ENCODE results near the gene SUSD4. TPM values are rescaled to one million over a fixed set of nuclear protein-coding genes. Genes with fewer than 3 reads are reported as not detected.
"Not testable (repeated sequence)": the region's sequence is repeated elsewhere in the genome, so short reads cannot be mapped to it uniquely, and the experiment has no call there.

The SUSD4 gene
- 19.2 TPM for polyA plus RNA-seq (ENCODE audit: insufficient read length)
- long read RNA-seq, donor 1, result 0 reads
- long read RNA-seq, donor 2, partial matches to known transcripts, result 0 of 1 reads
- long read RNA-seq, donor 2, other reads (novel, unspliced or antisense), result 0 of 1 reads
- long read RNA-seq, donor 3, partial matches to known transcripts, result 0 of 1 reads
- long read RNA-seq, donor 3, other reads (novel, unspliced or antisense), result 0 of 1 reads
- long read RNA-seq, donor 4, result 0 reads
- long read RNA-seq, donor 5, partial matches to known transcripts, result 0 of 2 reads
- long read RNA-seq, donor 5, other reads (novel, unspliced or antisense), result 0 of 2 reads
- long read RNA-seq, donor 6, result 0 reads
- long read RNA-seq, donor 7, partial matches to known transcripts, result 0 of 3 reads
- long read RNA-seq, donor 7, other reads (novel, unspliced or antisense), result 0 of 3 reads
- long read RNA-seq, donor 8, partial matches to known transcripts, result 0 of 4 reads
- long read RNA-seq, donor 8, other reads (novel, unspliced or antisense), result 0 of 4 reads

- no peak for DNase-seq
These were observed at the start of gene SUSD4 for GRCh38 chr1:223363856-223364684. SUSD4 (minus strand) TSS chr1:223364176; CDS start chr1:223363425, 751 bp downstream.

- DNase-seq, result no peak
These were observed 49.2 kb upstream of the SUSD4 start for GRCh38 chr1:223413216-223413615.

- no peak for DNase-seq
These were observed 47.7 kb upstream of the SUSD4 start for GRCh38 chr1:223411710-223412109.

GRCh38 chr1:223411309-223411708 lies 47.3 kb upstream of the SUSD4 start:
- DNase-seq, result no peak

- DNase-seq, result no peak
These were observed 46.1 kb upstream of the SUSD4 start for GRCh38 chr1:223410036-223410435.

GRCh38 chr1:223405507-223405906 lies 41.5 kb upstream of the SUSD4 start:
- DNase-seq, result no peak

- DNase-seq, result no peak
These were observed 39.3 kb upstream of the SUSD4 start for GRCh38 chr1:223403184-223403815.

GRCh38 chr1:223402790-223403142 lies 38.8 kb upstream of the SUSD4 start:
- no peak for DNase-seq

GRCh38 chr1:223401873-223402789 lies 38.2 kb upstream of the SUSD4 start:
- no peak for DNase-seq

GRCh38 chr1:223399393-223399792 lies 35.4 kb upstream of the SUSD4 start:
- DNase-seq, result not testable (repeated sequence)

- DNase-seq, result no peak
These were observed 30.7 kb upstream of the SUSD4 start for GRCh38 chr1:223394706-223395105.

- no peak for DNase-seq
These were observed 30.3 kb upstream of the SUSD4 start for GRCh38 chr1:223394242-223394641.

GRCh38 chr1:223393275-223394214 lies 29.6 kb upstream of the SUSD4 start, which contains the start of gene CCDC185:
CCDC185 (plus strand) TSS chr1:223393415; CDS start chr1:223393476, 61 bp downstream.
- no peak for DNase-seq

- no peak for DNase-seq
These were observed 26.6 kb upstream of the SUSD4 start for GRCh38 chr1:223390618-223391017.

GRCh38 chr1:223386013-223386412 lies 22.0 kb upstream of the SUSD4 start:
- no peak for DNase-seq

- no peak for DNase-seq
These were observed 14.8 kb upstream of the SUSD4 start for GRCh38 chr1:223378754-223379153.

GRCh38 chr1:223374064-223374610 lies 10.2 kb upstream of the SUSD4 start:
- no peak for DNase-seq

- no peak for DNase-seq
These were observed 858 bp upstream of the SUSD4 start for GRCh38 chr1:223364685-223365382.

All from left kidney (tissue), 8 donors.